ENCODE measurements around the gene DMPK.

DMPK gene

GRCh38 chr19:45825263-45825605 is 42.9 kb upstream of the DMPK start:
- TF ChIP-seq, protein P1, sequence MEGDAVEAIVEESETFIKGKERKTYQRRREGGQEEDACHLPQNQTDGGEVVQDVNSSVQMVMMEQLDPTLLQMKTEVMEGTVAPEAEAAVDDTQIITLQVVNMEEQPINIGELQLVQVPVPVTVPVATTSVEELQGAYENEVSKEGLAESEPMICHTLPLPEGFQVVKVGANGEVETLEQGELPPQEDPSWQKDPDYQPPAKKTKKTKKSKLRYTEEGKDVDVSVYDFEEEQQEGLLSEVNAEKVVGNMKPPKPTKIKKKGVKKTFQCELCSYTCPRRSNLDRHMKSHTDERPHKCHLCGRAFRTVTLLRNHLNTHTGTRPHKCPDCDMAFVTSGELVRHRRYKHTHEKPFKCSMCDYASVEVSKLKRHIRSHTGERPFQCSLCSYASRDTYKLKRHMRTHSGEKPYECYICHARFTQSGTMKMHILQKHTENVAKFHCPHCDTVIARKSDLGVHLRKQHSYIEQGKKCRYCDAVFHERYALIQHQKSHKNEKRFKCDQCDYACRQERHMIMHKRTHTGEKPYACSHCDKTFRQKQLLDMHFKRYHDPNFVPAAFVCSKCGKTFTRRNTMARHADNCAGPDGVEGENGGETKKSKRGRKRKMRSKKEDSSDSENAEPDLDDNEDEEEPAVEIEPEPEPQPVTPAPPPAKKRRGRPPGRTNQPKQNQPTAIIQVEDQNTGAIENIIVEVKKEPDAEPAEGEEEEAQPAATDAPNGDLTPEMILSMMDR (IDR thresholded peaks at IDR 0.05; ENCODE audit: insufficient read depth, low read depth, low read length, missing control alignments), result no peak
- no peak for DNase-seq (ENCODE audit: low read depth)
- H3K4me3 ChIP-seq (ENCODE audit: low read depth, low read length), result no peak overlapping the region

DNA sequence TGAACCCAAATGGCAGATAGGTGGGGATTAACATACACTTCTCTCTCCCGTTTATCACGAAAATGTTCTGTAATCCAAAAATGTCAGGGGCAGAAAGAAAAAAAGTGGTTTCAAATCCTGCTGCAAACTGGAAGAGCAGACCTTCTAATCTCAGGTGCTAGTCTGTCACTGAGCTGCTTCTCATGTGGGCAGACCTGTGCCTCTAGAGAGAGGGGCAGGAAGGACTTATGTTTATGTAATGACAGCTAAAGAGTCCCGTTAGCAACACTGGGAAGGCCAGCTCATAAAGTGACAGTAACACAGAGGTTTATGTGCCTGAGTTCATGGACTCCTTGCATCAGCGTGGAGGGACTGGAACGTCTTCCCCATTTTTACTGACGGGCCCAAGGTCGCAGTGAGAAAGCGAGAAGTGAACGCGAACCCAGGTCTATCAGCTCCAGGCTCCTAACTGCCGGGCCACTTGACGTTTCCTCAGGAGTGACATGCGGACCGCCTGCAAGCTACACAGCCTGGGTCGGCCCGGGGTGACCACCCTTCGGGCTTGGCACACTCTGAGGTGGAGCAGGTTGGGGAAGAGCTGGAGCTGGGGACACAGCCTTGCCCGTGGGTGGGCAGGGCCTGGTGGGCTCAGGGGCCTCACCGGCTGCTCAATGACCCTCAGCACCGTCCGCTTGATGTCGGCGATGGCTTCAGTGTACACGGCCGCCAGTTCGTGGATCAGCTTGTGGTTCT is 42.4 kb upstream of the DMPK start:
- H3K4me3 ChIP-seq (ENCODE audit: low read depth, low read length), result no peak overlapping the region
- TF ChIP-seq, protein P1 (IDR thresholded peaks at IDR 0.05; ENCODE audit: insufficient read depth, low read depth, low read length, missing control alignments), result no peak
- no peak for DNase-seq (ENCODE audit: low read depth)

- no peak overlapping the region for H3K4me3 ChIP-seq (ENCODE audit: low read depth, low read length)
- DNase-seq (ENCODE audit: low read depth), result no peak
- TF ChIP-seq, protein P1 (IDR thresholded peaks at IDR 0.05; ENCODE audit: insufficient read depth, low read depth, low read length, missing control alignments), result no peak
Observed at GRCh38 chr19:45824041-45824471, 41.8 kb upstream of the DMPK start.

GRCh38 chr19:45823182-45823581 is 40.9 kb upstream of the DMPK start:
- TF ChIP-seq, protein P1 (IDR thresholded peaks at IDR 0.05; ENCODE audit: insufficient read depth, low read depth, low read length, missing control alignments), result no peak
- no peak overlapping the region for H3K4me3 ChIP-seq (ENCODE audit: low read depth, low read length)
- DNase-seq (ENCODE audit: low read depth), result no peak

DNA sequence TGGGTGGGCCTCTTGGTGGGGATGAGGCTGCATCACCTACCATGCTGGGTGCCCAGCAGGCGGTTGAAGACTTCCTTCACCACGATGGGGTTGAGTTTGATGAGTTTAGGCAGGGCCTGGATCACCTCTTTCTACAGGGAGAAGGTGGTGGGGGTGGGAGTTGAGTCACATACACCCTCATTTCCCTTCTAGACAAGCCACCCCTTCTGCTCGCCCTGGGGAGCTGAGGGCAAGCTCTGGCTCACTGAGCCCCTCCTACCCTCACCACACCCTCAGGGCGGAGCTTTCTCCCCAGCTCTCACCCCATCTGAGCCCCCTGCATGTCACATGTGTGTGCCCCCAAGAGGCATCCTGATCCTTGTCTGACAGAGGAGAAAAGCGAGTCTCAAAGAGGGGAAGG is 40.4 kb upstream of the DMPK start:
- TF ChIP-seq, protein P1 (IDR thresholded peaks at IDR 0.05; ENCODE audit: insufficient read depth, low read depth, low read length, missing control alignments), result no peak

DNA sequence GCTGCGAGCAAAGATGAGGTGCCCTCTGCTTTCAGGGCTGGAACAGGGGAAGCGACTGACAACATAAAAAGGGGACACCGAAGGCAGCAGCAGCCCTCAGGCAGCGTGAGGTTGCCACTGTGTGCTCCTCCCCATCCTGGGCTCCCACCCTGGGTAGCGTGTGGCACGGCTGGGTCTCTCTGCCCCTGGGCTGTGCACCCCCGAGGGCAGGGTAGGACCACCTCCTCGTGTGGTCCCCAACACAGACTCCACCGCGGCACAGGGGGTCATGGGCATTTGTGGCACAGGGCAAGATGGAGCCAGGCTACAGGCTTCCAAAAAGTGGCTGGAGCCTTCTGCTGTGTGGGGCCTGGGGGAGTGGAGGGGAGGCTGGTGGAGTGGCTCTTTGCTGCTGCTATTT is 39.3 kb upstream of the DMPK start:
- no peak for DNase-seq (ENCODE audit: low read depth)
- H3K4me3 ChIP-seq (ENCODE audit: low read depth, low read length), result no peak overlapping the region
- TF ChIP-seq, protein P1 (IDR thresholded peaks at IDR 0.05; ENCODE audit: insufficient read depth, low read depth, low read length, missing control alignments), result no peak

More for the DNA sequence above, 40.4 kb upstream of the DMPK start:
- DNase-seq (ENCODE audit: low read depth), result no peak
- H3K4me3 ChIP-seq (ENCODE audit: low read depth, low read length), result no peak overlapping the region

DNA sequence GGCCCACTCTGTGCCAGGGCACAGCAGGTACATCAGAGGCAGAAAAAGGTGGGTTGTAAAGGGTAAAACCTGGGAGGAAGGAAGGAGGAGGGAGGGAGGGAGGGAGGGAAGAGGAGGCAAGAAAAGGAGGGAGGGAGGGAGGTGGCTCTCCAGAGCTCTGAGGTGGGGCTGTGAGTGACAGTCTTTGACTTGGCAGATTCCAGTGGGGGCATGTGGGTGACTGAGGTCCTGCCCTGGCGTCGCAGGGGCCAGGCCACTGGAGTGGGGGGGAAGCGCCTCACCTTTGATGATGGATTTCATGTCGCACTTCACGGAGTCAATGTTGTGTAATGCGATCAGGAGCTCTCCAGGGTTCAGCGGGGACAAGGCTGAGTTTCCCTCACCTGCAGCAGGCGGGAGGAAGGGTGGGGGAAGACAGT is 38.8 kb upstream of the DMPK start:
- H3K4me3 ChIP-seq (ENCODE audit: low read depth, low read length), result no peak overlapping the region
- TF ChIP-seq, protein P1 (IDR thresholded peaks at IDR 0.05; ENCODE audit: insufficient read depth, low read depth, low read length, missing control alignments), result no peak
- no peak for DNase-seq (ENCODE audit: low read depth)

Measured in GM12865 (cell line).